ENCODE results near the gene KIF7.

DNA sequence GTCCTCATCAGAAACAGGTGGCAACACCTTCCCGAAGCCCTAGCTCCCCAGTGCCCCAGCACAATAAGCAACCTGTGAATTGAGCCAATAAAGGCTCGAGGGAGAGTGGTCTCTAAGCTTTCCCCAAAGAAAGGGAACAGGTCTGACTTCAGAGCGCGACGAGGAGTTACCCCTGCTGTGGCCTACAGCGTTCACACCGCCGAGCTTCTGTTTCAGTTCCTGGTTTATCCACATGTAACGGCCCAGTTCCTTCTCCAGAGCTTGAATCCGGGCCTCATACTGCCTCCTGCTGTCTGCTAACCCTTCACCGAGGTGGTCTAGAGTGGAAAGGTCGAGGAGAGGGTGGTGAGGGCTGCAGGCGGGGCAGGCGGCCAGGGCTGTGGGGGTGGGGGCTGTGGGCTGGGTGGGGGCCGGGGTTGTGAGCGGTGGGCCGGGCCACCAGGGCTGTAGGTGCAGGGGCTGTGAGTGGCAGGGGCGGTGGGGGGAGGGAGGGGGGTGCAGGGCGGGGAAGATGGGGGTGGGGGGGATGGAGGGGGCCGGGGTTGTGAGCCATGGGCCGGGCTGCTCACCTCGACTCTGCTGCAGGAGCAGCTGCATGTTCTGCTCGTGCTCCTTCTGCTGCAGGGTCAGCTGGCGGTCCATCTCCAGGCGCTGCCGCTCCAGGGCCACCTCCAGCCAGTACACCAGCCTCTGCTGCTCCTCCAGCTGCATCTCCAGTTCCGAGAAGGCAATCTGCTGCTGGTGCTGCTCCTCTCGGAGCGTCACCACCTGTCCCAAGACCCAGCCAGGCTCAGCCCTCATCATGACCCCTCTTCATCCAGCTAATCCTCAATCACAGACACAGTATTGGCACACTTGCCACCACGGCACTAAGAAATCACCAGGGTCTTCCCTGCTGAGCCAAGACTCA, 26.2 kb downstream of the KIF7 start:
- TF ChIP-seq, protein P1, sequence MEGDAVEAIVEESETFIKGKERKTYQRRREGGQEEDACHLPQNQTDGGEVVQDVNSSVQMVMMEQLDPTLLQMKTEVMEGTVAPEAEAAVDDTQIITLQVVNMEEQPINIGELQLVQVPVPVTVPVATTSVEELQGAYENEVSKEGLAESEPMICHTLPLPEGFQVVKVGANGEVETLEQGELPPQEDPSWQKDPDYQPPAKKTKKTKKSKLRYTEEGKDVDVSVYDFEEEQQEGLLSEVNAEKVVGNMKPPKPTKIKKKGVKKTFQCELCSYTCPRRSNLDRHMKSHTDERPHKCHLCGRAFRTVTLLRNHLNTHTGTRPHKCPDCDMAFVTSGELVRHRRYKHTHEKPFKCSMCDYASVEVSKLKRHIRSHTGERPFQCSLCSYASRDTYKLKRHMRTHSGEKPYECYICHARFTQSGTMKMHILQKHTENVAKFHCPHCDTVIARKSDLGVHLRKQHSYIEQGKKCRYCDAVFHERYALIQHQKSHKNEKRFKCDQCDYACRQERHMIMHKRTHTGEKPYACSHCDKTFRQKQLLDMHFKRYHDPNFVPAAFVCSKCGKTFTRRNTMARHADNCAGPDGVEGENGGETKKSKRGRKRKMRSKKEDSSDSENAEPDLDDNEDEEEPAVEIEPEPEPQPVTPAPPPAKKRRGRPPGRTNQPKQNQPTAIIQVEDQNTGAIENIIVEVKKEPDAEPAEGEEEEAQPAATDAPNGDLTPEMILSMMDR (IDR thresholded peaks at IDR 0.05) = no peak
- no peak for TF ChIP-seq POLR2A (IDR thresholded peaks at IDR 0.05)
